CD4-positive, alpha-beta T cell (primary cell): ENCODE data around the gene TCP11. TPM values are rescaled to one million over a fixed set of nuclear protein-coding genes. Genes with fewer than 3 reads are reported as not detected.

Experiments
- ATAC-seq: fragments of 200-7000 bp; cut with Tn5 transposase; one replicate; pipeline ENCODE4 v1.10.0; 2022; ENCODE audit warnings: mild to moderate bottlenecking; ENCODE audit not compliant: poor library complexity
- CTCF ChIA-PET: fragments of 350-600 bp; sonication (Branson Sonifier 250); formaldehyde crosslinking; loops from one replicate; lab custom pipeline; 2021; ENCODE audit warnings: antibody characterized with exemption, inconsistent platforms; lab: Charles Lee
- POLR2A ChIA-PET: fragments of 350-600 bp; sonication (Branson Sonifier 250); formaldehyde crosslinking; loops from one replicate; lab custom pipeline; 2021; ENCODE audit warnings: antibody characterized with exemption, inconsistent platforms; lab: Charles Lee
- DNase-seq, 14 experiments: peaks; one replicate each; pipeline ENCODE4 v3.0.0-alpha.2; 2013 to 2020; ENCODE audit warnings: mixed read lengths in 2 of 14
- H3K27ac ChIP-seq, 2 donors: one replicate each; pipeline versions ENCODE4 v1.5.1 to v1.7.0; 2013; ENCODE audit warnings: low read length in 2 of 2, low read depth in 1 of 2, mild to moderate bottlenecking in 1 of 2
- H3K27me3 ChIP-seq, 2 experiments: 1 replicate in 1 of 2; 2 replicates in 1 of 2; pipeline versions ENCODE4 v1.6.1 to v1.7.0; 2013; ENCODE audit warnings: low read length in 2 of 2, control low read depth in 1 of 2, mild to moderate bottlenecking in 1 of 2, moderate library complexity in 1 of 2; ENCODE audit not compliant: insufficient read depth in 2 of 2, control insufficient read depth in 1 of 2
- H3K36me3 ChIP-seq: one replicate; pipeline ENCODE4 v1.6.1; 2013; ENCODE audit warnings: low read length, control low read depth; ENCODE audit not compliant: insufficient read depth
- H3K4me1 ChIP-seq: one replicate; pipeline ENCODE4 v1.6.1; 2013; ENCODE audit warnings: low read length, control low read depth; ENCODE audit not compliant: insufficient read depth
- H3K4me3 ChIP-seq: one replicate; pipeline ENCODE4 v1.5.1; 2013; ENCODE audit warnings: mild to moderate bottlenecking, low read length, moderate library complexity
- H3K9me3 ChIP-seq, 2 experiments: 1 replicate in 1 of 2; 2 replicates in 1 of 2; pipeline versions ENCODE4 v1.6.1 to v1.7.0; 2013; ENCODE audit warnings: low read length in 2 of 2, mild to moderate bottlenecking in 2 of 2, control low read depth in 1 of 2, moderate library complexity in 1 of 2; ENCODE audit not compliant: control insufficient read depth in 1 of 2, insufficient read depth in 1 of 2
- H3K27ac Mint-ChIP-seq: one replicate; pipeline ENCODE4 v1.8.0; 2020; ENCODE audit warnings: mixed read lengths
- H3K27me3 Mint-ChIP-seq: one replicate; pipeline ENCODE4 v1.8.0; 2021; ENCODE audit warnings: mixed read lengths
- H3K36me3 Mint-ChIP-seq: one replicate; pipeline ENCODE4 v1.8.0; 2021; ENCODE audit warnings: low read depth, mixed read lengths
- H3K4me1 Mint-ChIP-seq: one replicate; pipeline ENCODE4 v1.8.0; 2021; ENCODE audit warnings: low read depth, mixed read lengths
- H3K4me3 Mint-ChIP-seq: one replicate; pipeline ENCODE4 v1.8.0; 2020; ENCODE audit warnings: mild to moderate bottlenecking, mixed read lengths
- H3K9me3 Mint-ChIP-seq: one replicate; pipeline ENCODE4 v1.8.0; 2020; ENCODE audit warnings: mixed read lengths
- intact Hi-C, 2 experiments: fragments of 100-400 bp; cut with DNase I in 1 of 2; cut with micrococcal nuclease in 1 of 2; formaldehyde crosslinking; loops; one replicate each; pipeline versions ENCODE4 v1.15.1 to v1.9.0; 2023 to 2025; cut with DNase I, micrococcal nuclease
- total RNA-seq, 174 experiments: library from RNA in 2 of 174; stranded (reverse) in 2 of 174; gene quantifications; one replicate each; pipeline ENCODE4 v1.2.3 and lab custom pipeline; 2021 to 2026
- TF ChIP-seq, protein P1 (sequence below): fragments of 200-600 bp; IDR thresholded peaks from one replicate; pipeline ENCODE4 v1.8.0; 2022; ENCODE audit warnings: antibody characterized with exemption, mild to moderate bottlenecking

The TCP11 gene
- total RNA-seq, 2 experiments from 2014 or later: not detected

GRCh38 chr6:35177157-35177556 lies 36.0 kb upstream of the TCP11 start:
- POLR2A ChIA-PET: no interaction called here
- no peak for ATAC-seq
- H3K9me3 ChIP-seq: no peaks in the 10 kb centered on the region

DNA sequence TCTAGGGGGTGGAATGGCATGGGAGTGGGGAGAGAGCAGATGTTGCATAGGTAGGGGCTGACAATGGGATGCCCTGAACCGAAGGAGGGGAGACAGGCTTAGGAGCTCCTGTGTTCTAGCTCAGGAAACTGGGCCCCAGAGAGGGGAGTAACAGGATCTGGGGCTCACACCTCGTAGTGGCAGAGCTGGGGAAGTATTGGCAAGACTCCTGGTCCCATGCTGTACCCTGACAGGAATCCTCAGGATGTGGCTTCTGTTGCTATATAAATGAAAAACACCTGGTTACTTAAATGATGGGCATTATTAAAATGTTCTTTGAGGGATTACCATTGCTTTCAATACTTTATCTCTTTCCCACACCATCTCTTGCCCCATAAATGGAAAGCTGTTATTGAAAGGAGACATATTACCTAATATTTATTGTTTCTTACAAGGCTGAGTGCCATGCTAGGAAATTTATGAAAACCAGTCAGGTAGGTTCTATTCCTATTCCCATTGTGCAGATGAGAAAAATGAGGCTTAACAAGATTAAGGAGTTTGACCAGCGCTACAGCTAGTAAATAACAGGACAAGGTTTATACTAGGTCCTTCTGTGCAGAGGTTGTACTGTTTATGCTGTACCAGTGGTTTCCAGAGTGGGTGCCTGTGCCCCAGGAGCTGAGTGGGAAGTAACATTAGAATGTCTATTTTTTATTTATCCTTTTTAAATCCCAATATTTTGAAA lies 35.3 kb upstream of the TCP11 start:
- ChIA-PET CTCF (no interaction called here), POLR2A (no interaction called here)
- TF ChIP-seq, protein P1, sequence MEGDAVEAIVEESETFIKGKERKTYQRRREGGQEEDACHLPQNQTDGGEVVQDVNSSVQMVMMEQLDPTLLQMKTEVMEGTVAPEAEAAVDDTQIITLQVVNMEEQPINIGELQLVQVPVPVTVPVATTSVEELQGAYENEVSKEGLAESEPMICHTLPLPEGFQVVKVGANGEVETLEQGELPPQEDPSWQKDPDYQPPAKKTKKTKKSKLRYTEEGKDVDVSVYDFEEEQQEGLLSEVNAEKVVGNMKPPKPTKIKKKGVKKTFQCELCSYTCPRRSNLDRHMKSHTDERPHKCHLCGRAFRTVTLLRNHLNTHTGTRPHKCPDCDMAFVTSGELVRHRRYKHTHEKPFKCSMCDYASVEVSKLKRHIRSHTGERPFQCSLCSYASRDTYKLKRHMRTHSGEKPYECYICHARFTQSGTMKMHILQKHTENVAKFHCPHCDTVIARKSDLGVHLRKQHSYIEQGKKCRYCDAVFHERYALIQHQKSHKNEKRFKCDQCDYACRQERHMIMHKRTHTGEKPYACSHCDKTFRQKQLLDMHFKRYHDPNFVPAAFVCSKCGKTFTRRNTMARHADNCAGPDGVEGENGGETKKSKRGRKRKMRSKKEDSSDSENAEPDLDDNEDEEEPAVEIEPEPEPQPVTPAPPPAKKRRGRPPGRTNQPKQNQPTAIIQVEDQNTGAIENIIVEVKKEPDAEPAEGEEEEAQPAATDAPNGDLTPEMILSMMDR: no peak
- no peaks in the 10 kb centered on the region for H3K4me1 Mint-ChIP-seq
- no peaks in the 10 kb centered on the region for H3K36me3 ChIP-seq
- no peak overlapping the region for H3K4me3 ChIP-seq
- H3K4me3 Mint-ChIP-seq: no peak overlapping the region
- no peaks in the 10 kb centered on the region for H3K36me3 Mint-ChIP-seq
- ATAC-seq: no peak
- peaks cover 9% of the 10 kb centered on the region for H3K4me1 ChIP-seq
- no peaks in the 10 kb centered on the region for H3K9me3 Mint-ChIP-seq
- H3K27ac ChIP-seq: no peak overlapping the region
- intact Hi-C loops: no loop called here
- H3K27me3 ChIP-seq: no peaks in the 10 kb centered on the region
- no peak overlapping the region for H3K27ac Mint-ChIP-seq
- DNase-seq: no peak
- H3K27me3 Mint-ChIP-seq: peaks cover 11% of the 10 kb centered on the region
- no peaks in the 10 kb centered on the region for H3K9me3 ChIP-seq

More at GRCh38 chr6:35177157-35177556, 36.0 kb upstream of the TCP11 start:
- peaks cover 9% of the 10 kb centered on the region for H3K4me1 ChIP-seq
- no peak for DNase-seq
- H3K36me3 Mint-ChIP-seq: no peaks in the 10 kb centered on the region
- intact Hi-C loops: no loop called here
- H3K4me1 Mint-ChIP-seq: no peaks in the 10 kb centered on the region
- no peak overlapping the region for H3K4me3 Mint-ChIP-seq
- no peaks in the 10 kb centered on the region for H3K36me3 ChIP-seq
- peaks cover 0 to 2% of the 10 kb centered on the region in 2 experiments for H3K27me3 ChIP-seq
- CTCF ChIA-PET: no interaction called here
- TF ChIP-seq, protein P1: no peak
- H3K27me3 Mint-ChIP-seq: peaks cover 11% of the 10 kb centered on the region
- no peak overlapping the region for H3K27ac Mint-ChIP-seq
- H3K4me3 ChIP-seq: no peak overlapping the region
- H3K9me3 Mint-ChIP-seq: no peaks in the 10 kb centered on the region
- no peak overlapping the region for H3K27ac ChIP-seq

- no peaks in the 10 kb centered on the region for H3K9me3 Mint-ChIP-seq
- H3K9me3 ChIP-seq: peaks cover 0 to 2% of the 10 kb centered on the region in 2 experiments
- H3K4me3 ChIP-seq: no peak overlapping the region
- no peak overlapping the region for H3K27ac Mint-ChIP-seq
- ATAC-seq: no peak
- H3K27ac ChIP-seq: no peak overlapping the region
- intact Hi-C loops: no loop called here
- H3K27me3 ChIP-seq: no peaks in the 10 kb centered on the region
- no peaks in the 10 kb centered on the region for H3K4me1 Mint-ChIP-seq
- no peak for DNase-seq
- ChIA-PET POLR2A (no interaction called here), CTCF (no interaction called here)
- H3K36me3 Mint-ChIP-seq: no peaks in the 10 kb centered on the region
- TF ChIP-seq, protein P1: no peak
- no peak overlapping the region for H3K4me3 Mint-ChIP-seq
- peaks cover 4% of the 10 kb centered on the region for H3K27me3 Mint-ChIP-seq
- H3K4me1 ChIP-seq: peaks cover 9% of the 10 kb centered on the region
- no peaks in the 10 kb centered on the region for H3K36me3 ChIP-seq
Measured at GRCh38 chr6:35174501-35174900, 33.4 kb upstream of the TCP11 start.
